Hepatocyte (in vitro differentiated cells): ENCODE measurements around the gene MR1. TPM values are rescaled to one million over a fixed set of nuclear protein-coding genes. Genes with fewer than 3 reads are reported as not detected.

Experiments used
- DNase-seq: peaks from one replicate; pipeline ENCODE4 v3.0.0-alpha.2; 2016; ENCODE audit warnings: low spot score
- H2AFZ ChIP-seq: fragments of 200-600 bp; sonication (generic); 2 replicates; pipeline ENCODE4 v1.6.0; 2016; ENCODE audit warnings: antibody characterized with exemption, mild to moderate bottlenecking
- H3K27ac ChIP-seq: fragments of 200-600 bp; sonication (generic); 2 replicates; pipeline ENCODE4 v1.5.1; 2016; ENCODE audit warnings: mild to moderate bottlenecking
- H3K27me3 ChIP-seq: fragments of 200-600 bp; sonication (generic); 2 replicates; pipeline ENCODE4 v1.6.1; 2016
- H3K36me3 ChIP-seq: fragments of 200-600 bp; sonication (generic); replicated peaks from 2 replicates; pipeline ENCODE4 v1.5.1; 2016; ENCODE audit warnings: low read depth; ENCODE audit not compliant: insufficient read depth
- H3K4me1 ChIP-seq: fragments of 200-600 bp; sonication (generic); 2 replicates; pipeline ENCODE4 v1.5.1; 2016; ENCODE audit warnings: mild to moderate bottlenecking, moderate library complexity; ENCODE audit not compliant: insufficient read depth
- H3K4me2 ChIP-seq: fragments of 200-600 bp; sonication (generic); 2 replicates; pipeline ENCODE4 v1.6.0; 2016
- H3K4me3 ChIP-seq: fragments of 200-600 bp; sonication (generic); 2 replicates; pipeline ENCODE4 v1.5.1; 2016; ENCODE audit warnings: mild to moderate bottlenecking
- H3K79me2 ChIP-seq: fragments of 200-600 bp; sonication (generic); 2 replicates; pipeline ENCODE4 v1.6.0; 2017; ENCODE audit warnings: mild to moderate bottlenecking
- H3K9me2 ChIP-seq: fragments of 200-600 bp; sonication (generic); replicated peaks from 2 replicates; pipeline ENCODE4 v1.6.0; 2017; ENCODE audit warnings: mild to moderate bottlenecking; ENCODE audit not compliant: insufficient read depth
- H3K9me3 ChIP-seq: fragments of 200-600 bp; sonication (generic); 2 replicates; pipeline ENCODE4 v1.5.1; 2016; ENCODE audit warnings: low read depth, mild to moderate bottlenecking
- H4K20me1 ChIP-seq: fragments of 200-600 bp; sonication (generic); 2 replicates; pipeline ENCODE4 v1.6.0; 2016; ENCODE audit warnings: mild to moderate bottlenecking; ENCODE audit not compliant: insufficient read depth, poor library complexity, severe bottlenecking
- EZH2 ChIP-seq: fragments of 200-600 bp; sonication (generic); IDR thresholded peaks from 2 replicates; pipeline ENCODE4 v1.6.1; 2016; ENCODE audit warnings: antibody characterized with exemption, mild to moderate bottlenecking, borderline replicate concordance
- EZH2phosphoT487 ChIP-seq: fragments of 200-600 bp; sonication (generic); IDR thresholded peaks from one replicate; pipeline ENCODE4 v1.6.1; 2018; ENCODE audit warnings: antibody characterized with exemption, mild to moderate bottlenecking, low read depth, moderate library complexity; ENCODE audit not compliant: unreplicated experiment, severe bottlenecking
- WGBS: methylation state at CpG from one replicate; pipeline ENCODE4 v1.1.6; 2016; ENCODE audit warnings: low lambda C conversion rate; ENCODE audit errors: missing lambda C conversion rate; 5-methylcytosine and 5-hydroxymethylcytosine counted together
- polyA plus RNA-seq: library from polyadenylated mRNA; unstranded; fragments of >200 nt; fragmentation: Nextera tagmentation; extraction: Ambion mirVana; gene quantifications from 2 replicates; pipeline ENCODE4 v1.2.1, GENCODE V29; 2016
- total RNA-seq: library from RNA; depleted of rRNA; stranded (reverse); fragments of >200 nt; gene quantifications from 2 replicates; pipeline ENCODE4 v1.2.3, GENCODE V29; 2014
- TF ChIP-seq, protein P1 (sequence below): fragments of 200-600 bp; sonication (generic); IDR thresholded peaks from 2 replicates; pipeline ENCODE4 v1.5.1; 2016; ENCODE audit warnings: antibody characterized with exemption, mild to moderate bottlenecking; ENCODE audit not compliant: poor library complexity

MR1 gene
- total and polyA plus RNA-seq, 2 experiments from 2014 or later: 8.9 to 10.6 TPM

DNA sequence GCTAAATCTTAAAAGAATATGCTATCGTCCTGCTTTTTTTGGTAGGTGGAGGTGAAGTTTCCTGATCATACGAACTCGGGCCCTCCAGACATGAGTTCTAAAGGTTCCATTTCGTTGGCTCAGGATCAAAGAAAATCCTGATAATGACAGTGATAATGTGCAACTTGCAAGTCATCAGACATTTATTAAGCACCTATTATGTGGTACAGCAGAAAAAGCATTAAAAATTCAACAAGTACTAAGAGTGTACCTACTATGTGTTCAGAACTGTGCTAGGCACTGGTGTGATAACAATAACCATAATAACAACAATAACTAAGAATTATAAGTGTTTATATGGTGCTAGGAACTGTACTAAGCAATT lies 50.8 kb downstream of the MR1 start:
- peaks cover 4% of the 10 kb centered on the region for H3K79me2 ChIP-seq
- H4K20me1 ChIP-seq: no peaks in the 10 kb centered on the region
- no peaks in the 10 kb centered on the region for H3K36me3 ChIP-seq
- H3K4me1 ChIP-seq: no peaks in the 10 kb centered on the region
- 70% methylated on average over 4 of the region's 4 CpGs for WGBS
- no peak overlapping the region for H3K27ac ChIP-seq
- no peak overlapping the region for H3K4me3 ChIP-seq
- H3K4me2 ChIP-seq: no peak overlapping the region
- H3K27me3 ChIP-seq: no peaks in the 10 kb centered on the region
- no peak overlapping the region for H2AFZ ChIP-seq
- no peak for TF ChIP-seq EZH2phosphoT487
- TF ChIP-seq, protein P1, sequence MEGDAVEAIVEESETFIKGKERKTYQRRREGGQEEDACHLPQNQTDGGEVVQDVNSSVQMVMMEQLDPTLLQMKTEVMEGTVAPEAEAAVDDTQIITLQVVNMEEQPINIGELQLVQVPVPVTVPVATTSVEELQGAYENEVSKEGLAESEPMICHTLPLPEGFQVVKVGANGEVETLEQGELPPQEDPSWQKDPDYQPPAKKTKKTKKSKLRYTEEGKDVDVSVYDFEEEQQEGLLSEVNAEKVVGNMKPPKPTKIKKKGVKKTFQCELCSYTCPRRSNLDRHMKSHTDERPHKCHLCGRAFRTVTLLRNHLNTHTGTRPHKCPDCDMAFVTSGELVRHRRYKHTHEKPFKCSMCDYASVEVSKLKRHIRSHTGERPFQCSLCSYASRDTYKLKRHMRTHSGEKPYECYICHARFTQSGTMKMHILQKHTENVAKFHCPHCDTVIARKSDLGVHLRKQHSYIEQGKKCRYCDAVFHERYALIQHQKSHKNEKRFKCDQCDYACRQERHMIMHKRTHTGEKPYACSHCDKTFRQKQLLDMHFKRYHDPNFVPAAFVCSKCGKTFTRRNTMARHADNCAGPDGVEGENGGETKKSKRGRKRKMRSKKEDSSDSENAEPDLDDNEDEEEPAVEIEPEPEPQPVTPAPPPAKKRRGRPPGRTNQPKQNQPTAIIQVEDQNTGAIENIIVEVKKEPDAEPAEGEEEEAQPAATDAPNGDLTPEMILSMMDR: no peak
- no peak for TF ChIP-seq EZH2
- no peaks in the 10 kb centered on the region for H3K9me2 ChIP-seq
- DNase-seq: no peak
- H3K9me3 ChIP-seq: no peaks in the 10 kb centered on the region

DNA sequence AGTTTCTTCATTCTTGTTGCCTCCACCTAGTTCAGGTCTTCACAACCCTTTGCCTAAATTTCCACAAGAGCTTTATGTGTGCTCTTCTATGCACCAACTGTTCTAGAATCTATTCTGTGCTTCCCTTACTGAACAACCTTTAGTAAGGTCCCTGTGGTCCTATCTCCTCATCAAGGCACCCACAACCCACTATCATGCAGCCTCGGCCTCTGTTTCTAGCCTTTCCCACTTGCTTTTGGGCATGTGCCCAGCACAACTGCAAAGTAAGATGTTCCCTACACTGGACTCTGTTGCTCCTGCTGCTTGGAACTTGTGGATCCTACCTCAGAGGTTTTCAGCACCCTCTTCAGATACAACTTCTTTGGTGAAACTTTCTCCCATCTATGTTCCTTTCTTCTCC lies 52.3 kb downstream of the MR1 start:
- no peaks in the 10 kb centered on the region for H3K9me3 ChIP-seq
- WGBS: 100% methylated on average over 1 of the region's 1 CpG
- H3K9me2 ChIP-seq: no peaks in the 10 kb centered on the region
- H2AFZ ChIP-seq: no peak overlapping the region
- no peak overlapping the region for H3K4me3 ChIP-seq
- no peak overlapping the region for H3K27ac ChIP-seq
- no peak for DNase-seq
- H3K27me3 ChIP-seq: no peaks in the 10 kb centered on the region
- H3K4me2 ChIP-seq: no peak overlapping the region
- peaks cover 2% of the 10 kb centered on the region for H4K20me1 ChIP-seq
- H3K36me3 ChIP-seq: no peaks in the 10 kb centered on the region
- H3K79me2 ChIP-seq: peaks cover 16% of the 10 kb centered on the region
- peaks cover 3% of the 10 kb centered on the region for H3K4me1 ChIP-seq
- no peak for TF ChIP-seq EZH2phosphoT487
- TF ChIP-seq, protein P1: no peak
- no peak for TF ChIP-seq EZH2

DNA sequence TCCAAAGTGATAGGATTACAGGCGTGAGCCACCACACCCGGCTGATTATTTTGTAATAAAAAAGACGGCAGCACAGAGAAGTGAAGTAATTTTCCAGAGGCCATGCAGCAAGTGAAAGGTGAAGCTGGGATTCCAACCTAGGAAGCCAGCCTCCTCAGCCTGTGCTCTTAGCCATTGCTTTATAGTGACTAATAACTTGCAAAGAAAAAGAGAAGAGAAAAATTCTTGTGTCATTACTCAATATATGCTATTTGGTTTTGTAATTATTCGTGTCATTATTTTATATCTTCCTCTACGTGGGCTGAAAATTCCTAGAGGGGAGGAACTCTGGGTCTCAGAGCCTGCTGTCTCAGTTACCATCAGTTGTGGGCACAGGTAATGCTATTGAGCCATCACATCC lies 53.1 kb downstream of the MR1 start:
- 88% methylated on average over 5 of the region's 5 CpGs for WGBS
- H3K4me2 ChIP-seq: no peak overlapping the region
- TF ChIP-seq, protein P1: no peak
- TF ChIP-seq EZH2: no peak
- no peak for TF ChIP-seq EZH2phosphoT487

DNA sequence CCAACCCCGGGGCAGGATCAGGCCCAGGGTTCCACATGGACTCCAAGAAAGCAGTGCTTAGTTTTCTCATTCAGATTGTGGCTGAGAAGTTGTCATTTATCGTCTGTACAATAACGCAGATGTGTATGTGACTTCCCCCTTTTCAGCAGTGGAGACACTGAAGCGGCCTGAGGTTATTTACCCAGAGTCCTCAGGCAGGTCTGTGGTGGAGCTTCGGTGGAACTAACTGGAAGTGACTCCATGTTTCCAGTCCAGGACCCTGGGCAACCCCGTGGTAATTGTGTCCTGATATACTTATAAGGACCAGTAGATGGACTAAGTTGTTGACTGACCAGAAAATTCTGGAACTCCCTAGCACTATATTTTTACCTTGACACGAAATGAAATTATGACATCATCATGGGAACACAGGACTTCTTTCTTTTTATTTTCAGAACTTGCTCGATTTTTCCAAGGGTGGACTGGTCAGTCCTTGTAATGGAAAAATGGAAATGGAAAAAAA lies 53.7 kb downstream of the MR1 start:
- Histone ChIP-seq H3K36me3 (no peaks in the 10 kb centered on the region), H4K20me1 (peaks cover 6% of the 10 kb centered on the region), H3K27ac (no peak overlapping the region), H3K27me3 (no peaks in the 10 kb centered on the region), H3K9me2 (no peaks in the 10 kb centered on the region), H3K4me2 (no peak overlapping the region), H2AFZ (no peak overlapping the region), H3K9me3 (no peaks in the 10 kb centered on the region), H3K4me1 (peaks cover 4% of the 10 kb centered on the region), H3K79me2 (peaks cover 29% of the 10 kb centered on the region), H3K4me3 (no peak overlapping the region)
- DNase-seq: no peak
- WGBS: 85% methylated on average over 8 of the region's 8 CpGs
- TF ChIP-seq, protein P1: no peak
- TF ChIP-seq EZH2phosphoT487: no peak
- TF ChIP-seq EZH2: no peak

More for the DNA sequence above, 53.1 kb downstream of the MR1 start:
- Histone ChIP-seq H3K4me3 (no peak overlapping the region), H3K9me3 (no peaks in the 10 kb centered on the region), H3K79me2 (peaks cover 24% of the 10 kb centered on the region), H3K27ac (no peak overlapping the region), H3K4me1 (peaks cover 4% of the 10 kb centered on the region), H4K20me1 (peaks cover 3% of the 10 kb centered on the region), H3K27me3 (no peaks in the 10 kb centered on the region), H3K36me3 (no peaks in the 10 kb centered on the region), H2AFZ (no peak overlapping the region), H3K9me2 (no peaks in the 10 kb centered on the region)
- DNase-seq: no peak
